Lower leg skin (tissue), 4 donors: ENCODE data around the gene RC3H1. TPM values are rescaled to one million over a fixed set of nuclear protein-coding genes. Genes with fewer than 3 reads are reported as not detected.

Source experiments
- DNase-seq, 2 donors: peaks; one replicate each; pipeline ENCODE4 v3.0.0-alpha.2; 2019; ENCODE audit warnings: low spot score in 2 of 2
- H3K4me3 ChIP-seq: fragments of 200-600 bp; sonication (generic); 2 replicates; pipeline ENCODE4 v1.5.1; 2017; ENCODE audit warnings: mild to moderate bottlenecking, low read depth; ENCODE audit not compliant: poor library complexity, severe bottlenecking
- POLR2A ChIP-seq, 2 donors: fragments of 450-650 bp; IDR thresholded peaks; one replicate each; pipeline ENCODE4 v1.6.1; 2016 to 2017; ENCODE audit warnings: antibody characterized with exemption in 2 of 2, mild to moderate bottlenecking in 1 of 2, moderate library complexity in 1 of 2
- WGBS, 2 donors: methylation state at CpG; one replicate each; pipeline ENCODE4 v1.1.5; 2018; 5-methylcytosine and 5-hydroxymethylcytosine counted together
- intact Hi-C: fragments of 100-400 bp; cut with DNase I; formaldehyde crosslinking; loops from one replicate; pipeline ENCODE4 v1.15.0; 2023; ENCODE audit warnings: low total_unique reads
- total RNA-seq, 4 donors: library from RNA; depleted of rRNA; stranded (reverse); fragments of >200 nt; gene quantifications; one replicate each; pipeline ENCODE4 v1.1.0, GENCODE V29; 2016
- TF ChIP-seq, protein P1 (sequence below), 3 donors: fragments of 450-650 bp; IDR thresholded peaks; one replicate each; pipeline ENCODE4 v1.5.1; 2016; ENCODE audit warnings: antibody characterized with exemption in 3 of 3, mild to moderate bottlenecking in 3 of 3, moderate library complexity in 2 of 3

RC3H1 gene
- total RNA-seq, 4 donors from 2014 or later: 16.1 to 30.9 (median 27.0) TPM

DNA sequence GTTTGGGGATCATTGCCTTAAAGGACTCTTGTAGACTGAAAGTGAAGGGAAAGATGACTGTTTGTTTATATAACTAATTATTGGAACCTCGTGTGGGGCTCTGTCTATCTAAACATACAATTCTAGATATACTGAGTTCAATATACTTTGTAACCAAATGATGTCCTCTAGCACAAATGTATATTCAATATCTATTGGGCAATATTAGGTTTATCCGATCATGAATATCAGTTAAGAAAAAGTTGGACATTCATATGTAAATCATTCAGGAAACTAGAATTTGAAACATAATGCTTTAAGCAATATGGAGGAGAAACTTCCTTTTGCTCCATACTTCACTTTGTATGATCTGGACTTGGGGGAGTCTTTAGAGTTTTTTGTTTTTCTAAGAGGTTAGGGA is 8.9 kb upstream of the RC3H1 start:
- intact Hi-C loops: no loop called here
- no peak for TF ChIP-seq POLR2A (IDR thresholded peaks at IDR 0.05)
- TF ChIP-seq, protein P1, sequence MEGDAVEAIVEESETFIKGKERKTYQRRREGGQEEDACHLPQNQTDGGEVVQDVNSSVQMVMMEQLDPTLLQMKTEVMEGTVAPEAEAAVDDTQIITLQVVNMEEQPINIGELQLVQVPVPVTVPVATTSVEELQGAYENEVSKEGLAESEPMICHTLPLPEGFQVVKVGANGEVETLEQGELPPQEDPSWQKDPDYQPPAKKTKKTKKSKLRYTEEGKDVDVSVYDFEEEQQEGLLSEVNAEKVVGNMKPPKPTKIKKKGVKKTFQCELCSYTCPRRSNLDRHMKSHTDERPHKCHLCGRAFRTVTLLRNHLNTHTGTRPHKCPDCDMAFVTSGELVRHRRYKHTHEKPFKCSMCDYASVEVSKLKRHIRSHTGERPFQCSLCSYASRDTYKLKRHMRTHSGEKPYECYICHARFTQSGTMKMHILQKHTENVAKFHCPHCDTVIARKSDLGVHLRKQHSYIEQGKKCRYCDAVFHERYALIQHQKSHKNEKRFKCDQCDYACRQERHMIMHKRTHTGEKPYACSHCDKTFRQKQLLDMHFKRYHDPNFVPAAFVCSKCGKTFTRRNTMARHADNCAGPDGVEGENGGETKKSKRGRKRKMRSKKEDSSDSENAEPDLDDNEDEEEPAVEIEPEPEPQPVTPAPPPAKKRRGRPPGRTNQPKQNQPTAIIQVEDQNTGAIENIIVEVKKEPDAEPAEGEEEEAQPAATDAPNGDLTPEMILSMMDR (IDR thresholded peaks at IDR 0.05): no peak
- no peak for DNase-seq
- 65 to 66% methylated on average over 2 of the region's 2 CpGs for WGBS, 2 donors
- H3K4me3 ChIP-seq: no peak overlapping the region

DNA sequence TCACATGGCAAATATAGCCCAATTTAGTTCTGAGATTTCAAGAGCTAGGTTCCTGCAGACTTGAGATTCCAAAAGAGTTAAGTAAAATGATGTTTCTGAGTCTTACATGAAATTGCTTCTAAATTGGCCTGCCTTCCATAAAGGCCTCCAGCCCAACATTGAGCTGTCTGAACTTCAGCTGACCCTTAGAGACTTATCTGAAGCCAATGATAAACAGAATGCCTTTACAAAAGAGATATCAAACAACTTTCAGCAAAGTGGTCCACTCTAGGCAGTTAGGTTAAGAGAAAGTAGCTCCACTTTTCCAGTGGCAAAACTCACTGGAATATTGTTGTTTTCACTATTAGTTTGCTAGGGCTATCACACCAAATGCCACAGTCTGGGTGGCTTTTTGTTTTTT is 6.3 kb upstream of the RC3H1 start:
- DNase-seq: no peak
- TF ChIP-seq POLR2A (IDR thresholded peaks at IDR 0.05): no peak
- TF ChIP-seq, protein P1 (IDR thresholded peaks at IDR 0.05): no peak
- intact Hi-C loops: no loop called here
- H3K4me3 ChIP-seq: no peak overlapping the region

DNA sequence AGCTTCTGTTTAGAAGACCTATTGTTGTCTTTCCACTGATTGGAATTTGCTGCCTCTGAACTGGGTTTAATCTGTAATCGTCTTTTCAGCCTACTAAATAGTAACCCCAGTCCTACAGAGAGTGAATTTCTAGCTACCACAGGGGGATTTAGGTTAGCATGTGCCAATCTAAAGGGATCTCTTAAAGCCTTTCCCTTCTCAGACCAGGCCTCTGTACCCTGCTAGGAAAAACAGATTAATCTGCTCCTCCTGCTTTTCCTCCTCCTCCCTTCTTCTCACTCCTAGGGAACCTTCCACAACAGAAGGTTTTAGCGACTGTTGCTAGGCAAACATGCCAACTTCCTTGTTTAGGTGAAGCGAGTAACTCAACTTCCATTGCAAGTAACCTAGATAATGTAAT is 1.3 kb upstream of the RC3H1 start:
- no peak overlapping the region for H3K4me3 ChIP-seq
- 30 to 33% methylated on average over 3 of the region's 3 CpGs for WGBS, 2 donors
- peak in 1 of 2 donors; percentile 63 for DNase-seq
- intact Hi-C loops: no loop called here
- TF ChIP-seq, protein P1 (IDR thresholded peaks at IDR 0.05): no peak
- no peak for TF ChIP-seq POLR2A (IDR thresholded peaks at IDR 0.05)

DNA sequence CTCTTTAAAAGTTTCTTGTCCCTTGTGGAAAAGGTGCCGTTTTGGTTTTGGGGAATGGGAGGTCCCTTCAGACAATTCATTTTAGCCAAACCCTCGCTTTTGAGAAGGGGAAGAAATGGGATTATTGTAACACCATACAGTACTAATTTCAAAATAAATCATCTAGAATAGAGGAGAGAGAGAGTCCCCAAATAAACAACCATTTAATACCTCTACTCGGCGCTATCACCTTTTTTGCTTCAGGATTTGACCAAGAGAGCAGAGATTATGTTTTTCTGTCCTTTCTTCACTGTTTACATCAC is 770 bp upstream of the RC3H1 start:
- 37 to 39% methylated on average over 4 of the region's 4 CpGs for WGBS, 2 donors
- intact Hi-C loops: no loop called here
- DNase-seq: no peak
- TF ChIP-seq POLR2A (IDR thresholded peaks at IDR 0.05): no peak
- TF ChIP-seq, protein P1 (IDR thresholded peaks at IDR 0.05): no peak
- no peak overlapping the region for H3K4me3 ChIP-seq

DNA sequence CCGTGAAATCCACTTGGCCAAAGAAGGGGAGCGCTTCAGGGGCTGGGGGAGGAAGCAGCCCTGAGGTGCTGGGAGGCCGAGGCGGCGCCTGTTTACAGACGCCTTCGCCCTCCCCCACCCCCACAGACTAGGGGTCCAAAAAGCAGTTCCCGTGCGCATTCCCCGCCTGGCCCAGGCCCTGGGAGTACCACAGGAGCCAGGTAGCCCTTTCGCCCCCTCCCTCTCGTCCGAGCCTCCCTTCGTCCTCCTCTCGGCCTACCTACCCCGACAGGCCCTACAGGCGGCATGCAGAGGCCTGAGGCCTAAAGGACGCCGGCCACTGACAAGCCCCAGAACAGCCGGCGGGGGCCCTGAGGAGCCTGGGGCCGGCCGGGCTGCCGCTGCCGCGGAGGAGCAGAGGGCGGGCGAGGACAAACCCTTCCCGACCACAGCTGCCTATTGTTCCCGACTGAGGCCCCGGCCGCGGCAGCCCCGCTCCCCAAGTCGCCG is 522 bp downstream of the RC3H1 start:
- intact Hi-C loops: no loop called here
- 1% methylated on average over 10 to 21 of the region's 36 CpGs for WGBS, 2 donors
- TF ChIP-seq POLR2A (IDR thresholded peaks at IDR 0.05): no peak
- TF ChIP-seq, protein P1 (IDR thresholded peaks at IDR 0.05): no peak
- H3K4me3 ChIP-seq: peak overlapping the region; percentile 87
- DNase-seq: peak in 1 of 2 donors; percentile 88

DNA sequence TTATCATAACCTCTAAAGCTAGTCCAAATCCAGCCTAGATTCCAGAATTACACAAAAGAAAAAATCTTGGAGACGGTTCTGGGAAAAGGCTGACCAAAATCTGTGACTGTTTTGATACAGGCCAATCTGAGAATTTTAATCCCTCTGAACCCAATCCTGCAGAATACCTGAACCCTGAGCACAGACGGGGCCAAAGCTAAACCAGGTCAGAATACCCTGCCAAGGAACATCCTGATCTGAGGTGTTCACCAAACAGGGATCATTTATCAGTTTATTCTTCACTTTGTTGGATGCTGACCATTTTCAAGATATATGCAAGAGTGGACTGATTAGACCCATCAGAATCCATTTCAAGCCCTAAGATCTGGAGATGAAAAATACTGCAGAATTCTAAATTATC is 3.6 kb downstream of the RC3H1 start:
- WGBS, 2 donors: 46 to 59% methylated on average over 2 of the region's 2 CpGs
- intact Hi-C loops: no loop called here
- no peak for DNase-seq
- no peak for TF ChIP-seq POLR2A (IDR thresholded peaks at IDR 0.05)
- TF ChIP-seq, protein P1 (IDR thresholded peaks at IDR 0.05): no peak
- H3K4me3 ChIP-seq: no peak overlapping the region
